B cell (primary cell): ENCODE measurements around the gene ZNF669. TPM values are rescaled to one million over a fixed set of nuclear protein-coding genes. Genes with fewer than 3 reads are reported as not detected.

Experiments used
- ATAC-seq: fragments of 200-7000 bp; cut with Tn5 transposase; one replicate; pipeline ENCODE4 v1.10.0; 2021; ENCODE audit warnings: low read depth, mild to moderate bottlenecking, moderate number of reproducible peaks, moderate library complexity
- CTCF ChIA-PET: fragments of 350-600 bp; sonication (Branson Sonifier 250); formaldehyde crosslinking; loops from one replicate; lab custom pipeline; 2021; ENCODE audit warnings: antibody characterized with exemption, inconsistent platforms; lab: Charles Lee
- POLR2A ChIA-PET: fragments of 350-600 bp; sonication (Branson Sonifier 250); formaldehyde crosslinking; loops from one replicate; lab custom pipeline; 2021; ENCODE audit warnings: antibody characterized with exemption; lab: Charles Lee
- DNase-seq: peaks from one replicate; pipeline ENCODE4 v3.0.0; 2013
- H2AFZ ChIP-seq: 2 replicates; pipeline ENCODE4 v1.6.1; 2012; ENCODE audit warnings: mild to moderate bottlenecking, low read depth, low read length; ENCODE audit not compliant: insufficient read depth, poor library complexity, severe bottlenecking
- H3K27ac ChIP-seq, 2 donors: 1 replicate in 1 of 2; 2 replicates in 1 of 2; pipeline ENCODE4 v1.5.1; 2012 to 2013; ENCODE audit warnings: low read length in 2 of 2, mild to moderate bottlenecking in 2 of 2, moderate library complexity in 1 of 2
- H3K27me3 ChIP-seq, 4 experiments: fragments of 200-600 bp in 1 of 4; sonication (generic) in 1 of 4; replicated peaks in 1 of 4; 1 replicate in 2 of 4; 2 replicates in 2 of 4; pipeline versions ENCODE4 v1.6.1 to v1.7.0; 2013 to 2016; ENCODE audit warnings: low read length in 3 of 4, mild to moderate bottlenecking in 2 of 4, mixed read lengths in 1 of 4, moderate library complexity in 1 of 4; ENCODE audit not compliant: insufficient read depth in 4 of 4, control insufficient read depth in 3 of 4; ENCODE audit errors: control extremely low read depth in 1 of 4
- H3K36me3 ChIP-seq, 2 experiments: replicated peaks in 1 of 2; 1 replicate in 1 of 2; 2 replicates in 1 of 2; pipeline versions ENCODE4 v1.6.1 to v1.7.1; 2013; ENCODE audit warnings: low read length in 1 of 2; ENCODE audit not compliant: insufficient read depth in 2 of 2, control insufficient read depth in 1 of 2; ENCODE audit errors: control extremely low read depth in 1 of 2, extremely low read depth in 1 of 2
- H3K4me1 ChIP-seq, 2 donors: fragments of 200-600 bp in 1 of 2; sonication (generic) in 1 of 2; 1 replicate in 1 of 2; 2 replicates in 1 of 2; pipeline versions ENCODE4 v1.5.1 to v1.6.1; 2013 to 2017; ENCODE audit warnings: low read length in 2 of 2; ENCODE audit not compliant: control insufficient read depth in 2 of 2, insufficient read depth in 2 of 2
- H3K4me2 ChIP-seq: replicated peaks from 2 replicates; pipeline ENCODE3; 2012; ENCODE audit warnings: mild to moderate bottlenecking, low read depth, low read length; ENCODE audit not compliant: poor library complexity, severe bottlenecking
- H3K4me3 ChIP-seq, 5 experiments: fragments of 200-600 bp in 1 of 5; sonication (generic) in 1 of 5; 1 replicate in 3 of 5; 2 replicates in 2 of 5; pipeline versions ENCODE4 v1.5.1 to v1.7.0; 2011 to 2016; ENCODE audit warnings: low read length in 4 of 5, mild to moderate bottlenecking in 4 of 5, low read depth in 2 of 5, control low read depth in 1 of 5, moderate library complexity in 1 of 5; ENCODE audit not compliant: insufficient read depth in 1 of 5; ENCODE audit errors: control extremely low read depth in 1 of 5, extremely low read depth in 1 of 5
- H3K79me2 ChIP-seq: fragments of 200-600 bp; sonication (generic); one replicate; pipeline ENCODE4 v1.6.0; 2016; ENCODE audit warnings: low read length; ENCODE audit not compliant: control insufficient read depth, insufficient read depth
- H3K9ac ChIP-seq: fragments of 200-600 bp; sonication (generic); 2 replicates; pipeline ENCODE4 v1.6.1; 2017; ENCODE audit warnings: mild to moderate bottlenecking, low read length, moderate library complexity
- H3K9me3 ChIP-seq, 3 donors: one replicate each; pipeline versions ENCODE4 v1.6.1 to v1.7.1; 2013; ENCODE audit warnings: low read length in 2 of 3; ENCODE audit not compliant: control insufficient read depth in 2 of 3, insufficient read depth in 1 of 3; ENCODE audit errors: control extremely low read depth in 1 of 3
- H4K20me1 ChIP-seq: 2 replicates; pipeline ENCODE4 v1.6.0; 2012; ENCODE audit warnings: mild to moderate bottlenecking, low read length; ENCODE audit not compliant: insufficient read depth, control insufficient read depth, poor library complexity, severe bottlenecking
- H3K27ac Mint-ChIP-seq: one replicate; pipeline ENCODE4 v1.8.0; 2021; ENCODE audit warnings: mixed read lengths
- H3K27me3 Mint-ChIP-seq: one replicate; pipeline ENCODE4 v1.8.0; 2021; ENCODE audit warnings: mixed read lengths
- H3K4me1 Mint-ChIP-seq: one replicate; pipeline ENCODE4 v1.8.0; 2021; ENCODE audit warnings: mixed read lengths
- H3K4me3 Mint-ChIP-seq: one replicate; pipeline ENCODE4 v1.8.0; 2021; ENCODE audit warnings: mixed read lengths
- H3K9me3 Mint-ChIP-seq: one replicate; pipeline ENCODE4 v1.8.0; 2022; ENCODE audit warnings: mixed read lengths; ENCODE audit not compliant: insufficient read depth
- EZH2 ChIP-seq: IDR thresholded peaks from 2 replicates; pipeline ENCODE4 v1.6.1; 2012; ENCODE audit warnings: borderline replicate concordance, low read depth, mild to moderate bottlenecking, moderate library complexity, low read length; ENCODE audit not compliant: insufficient read depth, poor library complexity, severe bottlenecking
- WGBS: methylation state at CpG from one replicate; pipeline ENCODE4 v1.1.5; 2013; ENCODE audit warnings: missing lambda C conversion rate; ENCODE audit not compliant: insufficient coverage; 5-methylcytosine and 5-hydroxymethylcytosine counted together
- intact Hi-C: fragments of 100-400 bp; cut with micrococcal nuclease; formaldehyde crosslinking; loops from one replicate; pipeline ENCODE4 v1.10.0; 2022
- polyA plus RNA-seq: library from polyadenylated mRNA; depleted of rRNA; stranded (reverse); fragments of >200 nt; gene quantifications from 2 replicates; pipeline ENCODE4 v1.2.3, GENCODE V29; 2012
- total RNA-seq, 2 donors: library from RNA; stranded (reverse); fragments of 120-200 nt in 1 of 2; gene quantifications; 1 replicate in 1 of 2; 2 replicates in 1 of 2; pipeline versions ENCODE4 v1.2.3 to v1.2.4, GENCODE V29; 2013 to 2022
- TF ChIP-seq, protein P1 (sequence below): fragments of 200-600 bp; IDR thresholded peaks from one replicate; pipeline ENCODE4 v1.8.0; 2022; ENCODE audit warnings: antibody characterized with exemption, mild to moderate bottlenecking

The ZNF669 gene
- total and polyA plus RNA-seq, 2 donors (not counting 1 experiment from before 2014, with no cell fraction given) = 16.3 to 20.8 TPM

DNA sequence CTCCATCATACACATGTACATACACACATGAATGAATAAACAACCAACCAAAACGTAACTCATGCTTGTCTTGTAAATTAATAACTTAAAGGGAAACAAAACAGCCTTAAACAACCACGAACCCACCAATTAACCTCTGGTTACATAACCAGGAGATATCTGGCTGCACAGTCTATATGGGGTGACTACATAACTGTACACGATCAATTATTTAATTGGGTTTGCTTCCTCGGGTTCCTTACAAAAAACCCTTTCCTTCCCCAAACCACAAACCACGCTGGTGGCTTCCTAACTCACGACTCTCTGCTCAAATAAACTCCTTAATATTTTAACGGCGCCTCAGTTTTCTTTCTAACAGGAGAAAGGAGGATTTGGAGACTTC, 26.3 kb downstream of the ZNF669 start:
- no peak for DNase-seq
- Histone ChIP-seq H3K9me3 (peaks cover 0 to 2% (median 0%) of the 10 kb centered on the region in 3 donors), H4K20me1 (no peaks in the 10 kb centered on the region), H3K4me2 (peak overlapping the region; percentile 94), H3K79me2 (peaks cover 27% of the 10 kb centered on the region), H3K36me3 (no peaks in the 10 kb centered on the region), H3K9ac (peak overlapping the region; percentile 91), H3K27me3 (no peaks in the 10 kb centered on the region), H3K27ac (peak overlapping the region; percentile 61 to 80), H3K4me3 (peak overlapping the region; percentile 60 to 99 (median 93)), H2AFZ (peak overlapping the region; percentile 90), H3K4me1 (peaks cover 11 to 20% of the 10 kb centered on the region in 2 donors)
- ChIA-PET CTCF (interaction anchor here (0.7 kb wide), 1 partner anchor 170 kb away, joined by 3 read pairs; no protein-coding TSS in a partner anchor), POLR2A (interaction anchor here (1.1 to 1.4 kb wide), 2 partner anchors 127 to 146 kb away, joined by 3 to 5 read pairs; partner anchors contain the start of gene AHCTF1)
- WGBS = 4% methylated on average over 5 of the region's 8 CpGs
- Mint-ChIP-seq H3K27ac (peak overlapping the region; percentile 79), H3K4me1 (peaks cover 25% of the 10 kb centered on the region), H3K27me3 (peaks cover 3% of the 10 kb centered on the region), H3K9me3 (no peaks in the 10 kb centered on the region), H3K4me3 (peak overlapping the region; percentile 93)
- ATAC-seq = no peak
- TF ChIP-seq, protein P1, sequence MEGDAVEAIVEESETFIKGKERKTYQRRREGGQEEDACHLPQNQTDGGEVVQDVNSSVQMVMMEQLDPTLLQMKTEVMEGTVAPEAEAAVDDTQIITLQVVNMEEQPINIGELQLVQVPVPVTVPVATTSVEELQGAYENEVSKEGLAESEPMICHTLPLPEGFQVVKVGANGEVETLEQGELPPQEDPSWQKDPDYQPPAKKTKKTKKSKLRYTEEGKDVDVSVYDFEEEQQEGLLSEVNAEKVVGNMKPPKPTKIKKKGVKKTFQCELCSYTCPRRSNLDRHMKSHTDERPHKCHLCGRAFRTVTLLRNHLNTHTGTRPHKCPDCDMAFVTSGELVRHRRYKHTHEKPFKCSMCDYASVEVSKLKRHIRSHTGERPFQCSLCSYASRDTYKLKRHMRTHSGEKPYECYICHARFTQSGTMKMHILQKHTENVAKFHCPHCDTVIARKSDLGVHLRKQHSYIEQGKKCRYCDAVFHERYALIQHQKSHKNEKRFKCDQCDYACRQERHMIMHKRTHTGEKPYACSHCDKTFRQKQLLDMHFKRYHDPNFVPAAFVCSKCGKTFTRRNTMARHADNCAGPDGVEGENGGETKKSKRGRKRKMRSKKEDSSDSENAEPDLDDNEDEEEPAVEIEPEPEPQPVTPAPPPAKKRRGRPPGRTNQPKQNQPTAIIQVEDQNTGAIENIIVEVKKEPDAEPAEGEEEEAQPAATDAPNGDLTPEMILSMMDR = no peak
- no peak for TF ChIP-seq EZH2
- intact Hi-C loops = loop anchor here (1.0 to 2.0 kb wide), 3 partner anchors 26 to 147 kb away; partner anchors contain the start of genes AHCTF1 and ZNF669

DNA sequence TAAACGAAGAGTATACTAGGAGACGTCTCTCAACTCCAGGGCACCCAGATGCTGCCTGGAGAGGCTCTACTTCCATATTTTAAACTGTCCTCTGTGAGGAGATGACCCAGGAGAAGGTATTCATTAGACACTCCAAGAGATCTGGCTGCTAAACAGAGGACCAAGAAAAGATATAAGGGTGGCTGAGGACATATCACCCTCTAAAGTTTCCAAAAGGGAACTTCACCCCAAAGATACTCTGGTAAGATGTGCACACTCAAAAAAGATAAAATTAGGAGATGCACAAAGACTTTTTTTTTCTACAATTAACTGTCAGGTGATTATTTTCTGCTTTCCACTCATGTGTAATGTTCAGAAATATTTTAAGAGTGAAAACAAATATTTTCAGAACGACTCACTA, 26.9 kb downstream of the ZNF669 start:
- intact Hi-C loops = no loop called here
- peaks cover 0 to 2% (median 2%) of the 10 kb centered on the region in 3 donors for H3K9me3 ChIP-seq
- H3K4me1 Mint-ChIP-seq = peaks cover 25% of the 10 kb centered on the region
- DNase-seq = peak; percentile 17
- H3K4me3 Mint-ChIP-seq = peak overlapping the region; percentile 93
- H2AFZ ChIP-seq = peak overlapping the region; percentile 90
- WGBS = no CpG with 5 or more reads among the region's 3 CpGs
- no peaks in the 10 kb centered on the region for H3K9me3 Mint-ChIP-seq
- ChIA-PET CTCF (no interaction called here), POLR2A (no interaction called here)
- TF ChIP-seq EZH2 = no peak
- TF ChIP-seq, protein P1 = peak; percentile 23
- H3K36me3 ChIP-seq = no peaks in the 10 kb centered on the region
- no peaks in the 10 kb centered on the region for H3K27me3 Mint-ChIP-seq
- ATAC-seq = no peak
- no peak overlapping the region for H3K27ac ChIP-seq
- peaks cover 11 to 20% of the 10 kb centered on the region in 2 donors for H3K4me1 ChIP-seq
- no peak overlapping the region for H3K4me3 ChIP-seq
- H3K9ac ChIP-seq = no peak overlapping the region
- no peaks in the 10 kb centered on the region for H3K27me3 ChIP-seq
- H4K20me1 ChIP-seq = no peaks in the 10 kb centered on the region
- H3K79me2 ChIP-seq = peaks cover 27% of the 10 kb centered on the region
- H3K4me2 ChIP-seq = peak overlapping the region; percentile 94
- no peak overlapping the region for H3K27ac Mint-ChIP-seq
